ENCODE data around the gene CADM1.

The CADM1 gene

GRCh38 chr11:115141231-115142114 is 362.7 kb downstream of the CADM1 start:
- no peak for TF ChIP-seq GATA2 (IDR thresholded peaks at IDR 0.05; ENCODE audit: low read depth, low read length)
- TF ChIP-seq GATA3 (IDR thresholded peaks at IDR 0.05; ENCODE audit: low read depth, low read length), result no peak

DNA sequence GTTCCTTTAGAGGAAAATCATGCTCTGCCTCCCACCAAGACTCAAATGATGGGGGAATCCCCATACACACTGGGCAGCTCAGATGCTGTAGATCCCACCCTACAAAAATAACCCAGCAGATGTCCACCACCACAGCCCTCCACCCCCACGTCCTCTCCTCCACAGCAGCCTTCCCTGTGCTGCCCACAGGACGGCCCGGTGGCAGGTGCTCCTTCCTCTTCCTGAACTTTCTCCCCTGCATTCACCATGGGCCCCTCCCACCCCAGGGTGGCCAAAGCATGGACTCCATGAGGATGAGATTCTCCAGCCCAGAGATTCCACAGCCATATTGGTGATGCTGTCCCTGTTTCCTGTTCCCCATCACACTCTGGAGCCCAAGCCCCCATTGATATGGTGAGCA is 368.3 kb downstream of the CADM1 start:
- TF ChIP-seq GATA2 (IDR thresholded peaks at IDR 0.05; ENCODE audit: low read depth, low read length) (no peak), GATA3 (IDR thresholded peaks at IDR 0.05; ENCODE audit: low read depth, low read length) (no peak)

GRCh38 chr11:115134926-115135325 is 369.3 kb downstream of the CADM1 start:
- TF ChIP-seq GATA3 (IDR thresholded peaks at IDR 0.05; ENCODE audit: low read depth, low read length) (no peak), GATA2 (IDR thresholded peaks at IDR 0.05; ENCODE audit: low read depth, low read length) (no peak)

GRCh38 chr11:115133475-115134209 is 370.6 kb downstream of the CADM1 start:
- TF ChIP-seq GATA3 (IDR thresholded peaks at IDR 0.05; ENCODE audit: low read depth, low read length), result no peak
- no peak for TF ChIP-seq GATA2 (IDR thresholded peaks at IDR 0.05; ENCODE audit: low read depth, low read length)

DNA sequence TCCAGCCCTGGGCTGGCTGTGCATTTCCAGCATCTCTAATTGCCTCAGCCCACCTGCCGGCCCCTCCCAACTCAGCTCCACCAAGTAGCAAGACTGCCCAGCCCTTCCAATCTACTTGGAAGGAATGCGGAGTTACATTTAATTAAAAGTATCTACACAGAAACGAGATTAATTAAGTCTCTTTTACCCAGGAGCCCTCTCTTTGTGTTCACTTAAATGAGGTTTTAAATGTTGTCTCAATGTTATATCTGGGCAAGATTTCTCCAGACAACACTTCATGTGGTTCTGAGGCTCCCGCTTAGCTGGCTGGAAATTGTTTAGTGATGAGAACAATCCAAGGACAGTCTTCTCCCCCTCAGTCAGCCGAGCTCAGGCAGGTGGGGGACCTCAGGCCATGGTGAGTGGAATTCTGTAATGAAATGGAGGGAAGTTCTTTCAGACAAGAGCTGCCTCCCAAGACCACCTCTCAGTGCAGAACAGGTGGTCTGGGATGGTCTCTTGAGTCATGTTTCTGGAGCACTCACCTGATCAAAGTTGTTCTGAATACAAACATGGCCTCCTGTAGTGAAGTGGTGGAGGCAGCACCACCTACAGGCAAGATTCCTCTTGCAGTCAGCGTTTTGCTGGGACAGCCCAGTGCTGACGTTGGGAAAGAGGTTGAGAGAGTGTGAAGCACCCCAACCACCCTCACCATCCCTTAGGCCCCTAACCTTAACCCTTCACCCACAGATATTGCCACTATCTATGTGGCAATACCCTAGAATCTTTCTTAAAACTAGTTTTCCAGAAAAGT is 371.6 kb downstream of the CADM1 start:
- TF ChIP-seq GATA3 (IDR thresholded peaks at IDR 0.05; ENCODE audit: low read depth, low read length), result no peak
- no peak for TF ChIP-seq GATA2 (IDR thresholded peaks at IDR 0.05; ENCODE audit: low read depth, low read length)

GRCh38 chr11:115129473-115130289 is 374.5 kb downstream of the CADM1 start:
- no peak for TF ChIP-seq GATA3 (IDR thresholded peaks at IDR 0.05; ENCODE audit: low read depth, low read length)
- TF ChIP-seq GATA2 (IDR thresholded peaks at IDR 0.05; ENCODE audit: low read depth, low read length), result peak; percentile 48

DNA sequence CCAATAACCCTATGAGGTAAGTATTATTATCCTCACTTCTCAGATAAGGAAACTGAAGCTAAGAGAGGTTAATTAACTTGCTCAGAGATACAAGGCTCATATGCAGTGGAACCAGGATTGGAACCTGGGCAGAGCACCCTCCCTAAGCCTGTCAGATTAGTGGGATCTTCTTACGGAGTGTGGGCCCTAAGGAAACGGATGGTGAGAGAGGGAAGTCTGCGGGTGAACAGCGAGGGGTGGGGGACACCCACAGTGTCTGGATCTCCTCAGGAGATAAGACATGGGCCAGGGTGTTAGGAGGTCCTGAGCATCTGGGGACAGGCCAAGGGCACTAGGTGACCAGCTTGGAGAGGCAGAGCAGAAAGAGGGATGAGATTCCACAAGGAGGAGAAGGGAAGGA is 376.0 kb downstream of the CADM1 start:
- no peak for TF ChIP-seq GATA2 (IDR thresholded peaks at IDR 0.05; ENCODE audit: low read depth, low read length)
- TF ChIP-seq GATA3 (IDR thresholded peaks at IDR 0.05; ENCODE audit: low read depth, low read length), result no peak

DNA sequence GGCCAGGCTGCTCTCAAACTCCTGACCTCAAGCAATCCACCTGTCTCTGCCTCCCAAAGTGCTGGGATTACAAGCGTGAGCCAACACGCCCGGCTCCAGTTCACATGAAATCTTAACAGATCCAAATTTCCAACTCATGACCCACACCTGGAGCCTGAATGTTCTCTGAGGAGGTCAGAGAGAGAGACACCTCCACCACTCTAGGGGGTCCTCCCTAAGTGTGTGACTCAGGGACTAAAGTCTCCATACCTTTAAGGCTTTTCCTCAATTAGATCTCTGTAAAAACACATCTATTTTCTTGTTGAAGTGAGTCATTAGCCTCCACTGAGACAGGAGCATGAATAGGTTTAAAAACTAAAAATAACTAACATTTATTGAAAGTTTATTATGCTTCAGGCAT is 376.4 kb downstream of the CADM1 start:
- TF ChIP-seq GATA3 (IDR thresholded peaks at IDR 0.05; ENCODE audit: low read depth, low read length) (no peak), GATA2 (IDR thresholded peaks at IDR 0.05; ENCODE audit: low read depth, low read length) (no peak)

DNA sequence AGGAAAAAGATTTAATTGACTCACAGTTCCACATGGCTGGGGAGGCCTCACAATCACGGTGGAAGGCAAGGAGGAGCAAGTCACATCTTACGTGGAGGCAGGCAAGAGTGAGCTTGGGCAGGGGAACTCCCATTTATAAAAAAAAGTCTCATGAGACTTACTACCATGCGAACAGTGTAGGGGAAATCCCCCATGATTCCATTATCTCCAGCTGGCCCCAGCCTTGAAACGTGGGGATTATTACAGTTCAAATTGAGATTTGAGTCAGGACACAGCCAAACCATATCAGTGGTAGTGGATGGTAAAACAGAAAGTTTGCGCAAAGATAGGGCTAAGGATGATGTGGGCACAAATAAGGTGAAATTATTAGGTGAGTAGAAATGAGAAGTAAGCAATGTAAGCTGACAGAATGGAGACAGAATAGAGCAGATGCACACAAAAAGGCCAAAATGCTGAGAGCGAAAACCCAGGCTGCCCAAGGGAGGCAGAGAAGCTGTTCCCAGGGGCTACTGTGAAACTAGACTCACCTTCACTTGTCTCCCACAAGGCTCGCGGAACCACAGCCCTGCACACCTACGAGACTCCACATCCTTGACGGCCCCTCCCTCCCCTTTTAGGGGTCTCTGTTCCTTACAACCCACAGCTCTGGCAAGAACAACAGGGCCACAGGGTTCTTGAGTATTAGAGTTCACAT is 377.6 kb downstream of the CADM1 start:
- no peak for TF ChIP-seq GATA2 (IDR thresholded peaks at IDR 0.05; ENCODE audit: low read depth, low read length)
- TF ChIP-seq GATA3 (IDR thresholded peaks at IDR 0.05; ENCODE audit: low read depth, low read length), result no peak

GRCh38 chr11:115126092-115126491 is 378.1 kb downstream of the CADM1 start:
- TF ChIP-seq GATA2 (IDR thresholded peaks at IDR 0.05; ENCODE audit: low read depth, low read length) (no peak), GATA3 (IDR thresholded peaks at IDR 0.05; ENCODE audit: low read depth, low read length) (no peak)

GRCh38 chr11:115124786-115125185 is 379.4 kb downstream of the CADM1 start:
- TF ChIP-seq GATA3 (IDR thresholded peaks at IDR 0.05; ENCODE audit: low read depth, low read length) (no peak), GATA2 (IDR thresholded peaks at IDR 0.05; ENCODE audit: low read depth, low read length) (no peak)

GRCh38 chr11:115123641-115124040 is 380.6 kb downstream of the CADM1 start:
- TF ChIP-seq GATA2 (IDR thresholded peaks at IDR 0.05; ENCODE audit: low read depth, low read length) (no peak), GATA3 (IDR thresholded peaks at IDR 0.05; ENCODE audit: low read depth, low read length) (no peak)

DNA sequence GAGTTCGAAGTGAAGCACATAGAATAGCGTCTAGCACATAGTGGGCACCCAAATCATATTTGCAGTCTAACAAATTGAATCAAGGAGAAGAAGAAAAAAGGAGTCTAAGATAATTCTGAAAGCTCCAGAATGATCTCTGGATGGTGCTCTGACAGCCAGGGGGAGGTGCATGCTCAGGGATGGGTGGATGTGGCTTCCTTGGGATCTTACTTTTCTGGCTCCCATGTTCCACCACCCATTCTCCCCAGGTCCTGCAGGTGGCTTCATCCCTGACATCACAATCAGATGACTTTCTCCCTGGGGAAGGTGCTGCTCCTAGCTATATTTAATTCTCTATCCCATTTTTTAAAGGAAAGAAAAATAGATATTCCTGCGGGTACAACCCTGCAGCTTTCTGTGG is 381.9 kb downstream of the CADM1 start:
- TF ChIP-seq GATA3 (IDR thresholded peaks at IDR 0.05; ENCODE audit: low read depth, low read length) (no peak), GATA2 (IDR thresholded peaks at IDR 0.05; ENCODE audit: low read depth, low read length) (no peak)

Data from SH-SY5Y (cell line).